SK-N-SH (cell line): ENCODE data around the gene LSM10.

Experiments used
- ELF1 ChIP-seq: IDR thresholded peaks from 2 replicates; pipeline ENCODE4 v1.4.0; 2012
- FOXJ3 ChIP-seq: sonication (generic); formaldehyde crosslinking; IDR thresholded peaks from 2 replicates; pipeline ENCODE4 v1.5.1; 2020; ENCODE audit warnings: mild to moderate bottlenecking, missing genetic modification reagents
- GABPA ChIP-seq: IDR thresholded peaks from 2 replicates; pipeline ENCODE4 v1.4.0; 2012; ENCODE audit warnings: low read depth, mild to moderate bottlenecking
- GATA2 ChIP-seq: sonication (generic); formaldehyde crosslinking; IDR thresholded peaks from 2 replicates; pipeline ENCODE4 v1.5.0; 2020; ENCODE audit warnings: mild to moderate bottlenecking, missing genetic modification reagents
- JUND ChIP-seq: IDR thresholded peaks from 2 replicates; pipeline ENCODE4 v1.4.0; 2012
- MXI1 ChIP-seq: IDR thresholded peaks from 2 replicates; pipeline ENCODE4 v1.6.1; 2012; ENCODE audit warnings: mild to moderate bottlenecking, low read depth, low read length, improper control_type of control experiment
- SIN3A ChIP-seq: IDR thresholded peaks from 2 replicates; pipeline ENCODE4 v1.6.1; 2012; ENCODE audit warnings: low read depth, mild to moderate bottlenecking, low read length, moderate library complexity, borderline replicate concordance
- TF ChIP-seq, protein P1 (sequence below): IDR thresholded peaks from 2 replicates; pipeline ENCODE4 v1.4.0; 2012; ENCODE audit warnings: low read depth, borderline replicate concordance
- TF ChIP-seq, protein P2 (sequence below): fragments of 200-600 bp; sonication (generic); IDR thresholded peaks from 2 replicates; pipeline ENCODE4 v1.6.1; 2017; ENCODE audit warnings: antibody characterized with exemption, mild to moderate bottlenecking, moderate library complexity
- TF ChIP-seq, protein P3 (sequence below): IDR thresholded peaks from 2 replicates; pipeline ENCODE4 v1.4.0; 2012; ENCODE audit warnings: low read depth, borderline replicate concordance
- TF ChIP-seq, protein P4 (sequence below): IDR thresholded peaks from 2 replicates; pipeline ENCODE4 v1.6.1; 2012; ENCODE audit warnings: mild to moderate bottlenecking, low read depth, low read length, moderate library complexity
- TF ChIP-seq, protein P5 (sequence below): fragments of 150-350 bp; IDR thresholded peaks from 2 replicates; pipeline ENCODE4 v1.6.1; 2016; ENCODE audit warnings: mild to moderate bottlenecking, low read depth, low read length

DNA sequence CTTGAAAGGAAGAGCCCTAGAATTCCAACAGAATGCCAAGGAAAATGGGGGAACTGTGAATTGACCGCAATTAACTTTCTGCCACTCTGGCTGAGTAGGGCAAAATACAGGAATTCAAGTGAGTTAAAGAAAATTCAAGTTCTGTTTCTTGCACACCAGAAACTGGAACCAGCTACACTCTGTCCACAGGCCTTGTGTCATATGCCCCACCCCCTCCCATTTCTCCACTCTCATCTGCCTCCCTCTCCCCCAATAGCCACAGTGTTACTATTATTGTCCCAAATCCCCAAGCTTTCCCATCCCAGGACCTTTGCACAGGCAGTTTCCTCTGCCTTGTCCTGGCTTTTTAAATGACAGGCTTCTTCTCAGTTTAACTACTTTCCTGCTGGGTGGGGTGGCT, 7.7 kb downstream of the LSM10 start:
- TF ChIP-seq, protein P1, sequence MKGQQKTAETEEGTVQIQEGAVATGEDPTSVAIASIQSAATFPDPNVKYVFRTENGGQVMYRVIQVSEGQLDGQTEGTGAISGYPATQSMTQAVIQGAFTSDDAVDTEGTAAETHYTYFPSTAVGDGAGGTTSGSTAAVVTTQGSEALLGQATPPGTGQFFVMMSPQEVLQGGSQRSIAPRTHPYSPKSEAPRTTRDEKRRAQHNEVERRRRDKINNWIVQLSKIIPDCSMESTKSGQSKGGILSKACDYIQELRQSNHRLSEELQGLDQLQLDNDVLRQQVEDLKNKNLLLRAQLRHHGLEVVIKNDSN, result no peak
- TF ChIP-seq SIN3A, result no peak
- TF ChIP-seq, protein P2, sequence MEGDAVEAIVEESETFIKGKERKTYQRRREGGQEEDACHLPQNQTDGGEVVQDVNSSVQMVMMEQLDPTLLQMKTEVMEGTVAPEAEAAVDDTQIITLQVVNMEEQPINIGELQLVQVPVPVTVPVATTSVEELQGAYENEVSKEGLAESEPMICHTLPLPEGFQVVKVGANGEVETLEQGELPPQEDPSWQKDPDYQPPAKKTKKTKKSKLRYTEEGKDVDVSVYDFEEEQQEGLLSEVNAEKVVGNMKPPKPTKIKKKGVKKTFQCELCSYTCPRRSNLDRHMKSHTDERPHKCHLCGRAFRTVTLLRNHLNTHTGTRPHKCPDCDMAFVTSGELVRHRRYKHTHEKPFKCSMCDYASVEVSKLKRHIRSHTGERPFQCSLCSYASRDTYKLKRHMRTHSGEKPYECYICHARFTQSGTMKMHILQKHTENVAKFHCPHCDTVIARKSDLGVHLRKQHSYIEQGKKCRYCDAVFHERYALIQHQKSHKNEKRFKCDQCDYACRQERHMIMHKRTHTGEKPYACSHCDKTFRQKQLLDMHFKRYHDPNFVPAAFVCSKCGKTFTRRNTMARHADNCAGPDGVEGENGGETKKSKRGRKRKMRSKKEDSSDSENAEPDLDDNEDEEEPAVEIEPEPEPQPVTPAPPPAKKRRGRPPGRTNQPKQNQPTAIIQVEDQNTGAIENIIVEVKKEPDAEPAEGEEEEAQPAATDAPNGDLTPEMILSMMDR, result no peak
- no peak for TF ChIP-seq ELF1
- no peak for TF ChIP-seq GABPA
- TF ChIP-seq, protein P3, sequence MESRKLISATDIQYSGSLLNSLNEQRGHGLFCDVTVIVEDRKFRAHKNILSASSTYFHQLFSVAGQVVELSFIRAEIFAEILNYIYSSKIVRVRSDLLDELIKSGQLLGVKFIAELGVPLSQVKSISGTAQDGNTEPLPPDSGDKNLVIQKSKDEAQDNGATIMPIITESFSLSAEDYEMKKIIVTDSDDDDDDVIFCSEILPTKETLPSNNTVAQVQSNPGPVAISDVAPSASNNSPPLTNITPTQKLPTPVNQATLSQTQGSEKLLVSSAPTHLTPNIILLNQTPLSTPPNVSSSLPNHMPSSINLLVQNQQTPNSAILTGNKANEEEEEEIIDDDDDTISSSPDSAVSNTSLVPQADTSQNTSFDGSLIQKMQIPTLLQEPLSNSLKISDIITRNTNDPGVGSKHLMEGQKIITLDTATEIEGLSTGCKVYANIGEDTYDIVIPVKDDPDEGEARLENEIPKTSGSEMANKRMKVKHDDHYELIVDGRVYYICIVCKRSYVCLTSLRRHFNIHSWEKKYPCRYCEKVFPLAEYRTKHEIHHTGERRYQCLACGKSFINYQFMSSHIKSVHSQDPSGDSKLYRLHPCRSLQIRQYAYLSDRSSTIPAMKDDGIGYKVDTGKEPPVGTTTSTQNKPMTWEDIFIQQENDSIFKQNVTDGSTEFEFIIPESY, result no peak
- TF ChIP-seq, protein P4, sequence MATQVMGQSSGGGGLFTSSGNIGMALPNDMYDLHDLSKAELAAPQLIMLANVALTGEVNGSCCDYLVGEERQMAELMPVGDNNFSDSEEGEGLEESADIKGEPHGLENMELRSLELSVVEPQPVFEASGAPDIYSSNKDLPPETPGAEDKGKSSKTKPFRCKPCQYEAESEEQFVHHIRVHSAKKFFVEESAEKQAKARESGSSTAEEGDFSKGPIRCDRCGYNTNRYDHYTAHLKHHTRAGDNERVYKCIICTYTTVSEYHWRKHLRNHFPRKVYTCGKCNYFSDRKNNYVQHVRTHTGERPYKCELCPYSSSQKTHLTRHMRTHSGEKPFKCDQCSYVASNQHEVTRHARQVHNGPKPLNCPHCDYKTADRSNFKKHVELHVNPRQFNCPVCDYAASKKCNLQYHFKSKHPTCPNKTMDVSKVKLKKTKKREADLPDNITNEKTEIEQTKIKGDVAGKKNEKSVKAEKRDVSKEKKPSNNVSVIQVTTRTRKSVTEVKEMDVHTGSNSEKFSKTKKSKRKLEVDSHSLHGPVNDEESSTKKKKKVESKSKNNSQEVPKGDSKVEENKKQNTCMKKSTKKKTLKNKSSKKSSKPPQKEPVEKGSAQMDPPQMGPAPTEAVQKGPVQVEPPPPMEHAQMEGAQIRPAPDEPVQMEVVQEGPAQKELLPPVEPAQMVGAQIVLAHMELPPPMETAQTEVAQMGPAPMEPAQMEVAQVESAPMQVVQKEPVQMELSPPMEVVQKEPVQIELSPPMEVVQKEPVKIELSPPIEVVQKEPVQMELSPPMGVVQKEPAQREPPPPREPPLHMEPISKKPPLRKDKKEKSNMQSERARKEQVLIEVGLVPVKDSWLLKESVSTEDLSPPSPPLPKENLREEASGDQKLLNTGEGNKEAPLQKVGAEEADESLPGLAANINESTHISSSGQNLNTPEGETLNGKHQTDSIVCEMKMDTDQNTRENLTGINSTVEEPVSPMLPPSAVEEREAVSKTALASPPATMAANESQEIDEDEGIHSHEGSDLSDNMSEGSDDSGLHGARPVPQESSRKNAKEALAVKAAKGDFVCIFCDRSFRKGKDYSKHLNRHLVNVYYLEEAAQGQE, result no peak
- no peak for TF ChIP-seq MXI1
- TF ChIP-seq GATA2 (CRISPR knock-in tag), result no peak
- TF ChIP-seq JUND, result no peak
- TF ChIP-seq FOXJ3, result no peak
- TF ChIP-seq, protein P5, sequence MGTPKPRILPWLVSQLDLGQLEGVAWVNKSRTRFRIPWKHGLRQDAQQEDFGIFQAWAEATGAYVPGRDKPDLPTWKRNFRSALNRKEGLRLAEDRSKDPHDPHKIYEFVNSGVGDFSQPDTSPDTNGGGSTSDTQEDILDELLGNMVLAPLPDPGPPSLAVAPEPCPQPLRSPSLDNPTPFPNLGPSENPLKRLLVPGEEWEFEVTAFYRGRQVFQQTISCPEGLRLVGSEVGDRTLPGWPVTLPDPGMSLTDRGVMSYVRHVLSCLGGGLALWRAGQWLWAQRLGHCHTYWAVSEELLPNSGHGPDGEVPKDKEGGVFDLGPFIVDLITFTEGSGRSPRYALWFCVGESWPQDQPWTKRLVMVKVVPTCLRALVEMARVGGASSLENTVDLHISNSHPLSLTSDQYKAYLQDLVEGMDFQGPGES, result no peak
